Smooth muscle cell (in vitro differentiated cells): Measurements from ENCODE around the gene KBTBD4. TPM values are rescaled to one million over a fixed set of nuclear protein-coding genes. Genes with fewer than 3 reads are reported as not detected.

Source experiments
- DNase-seq: peaks from one replicate; lab custom pipeline; 2025; ENCODE audit not compliant: unreplicated experiment; lab: John Stamatoyannopoulos, UW
- H2AFZ ChIP-seq: fragments of 200-600 bp; sonication (generic); 2 replicates; pipeline ENCODE4 v1.6.0; 2016; ENCODE audit warnings: antibody characterized with exemption, low read depth, mild to moderate bottlenecking
- H3F3A ChIP-seq: fragments of 200-600 bp; sonication (generic); 2 replicates; pipeline ENCODE4 v1.6.0; 2017; ENCODE audit warnings: antibody characterized with exemption, low read depth
- H3K27ac ChIP-seq: fragments of 200-600 bp; sonication (generic); 2 replicates; pipeline ENCODE4 v1.5.1; 2016; ENCODE audit warnings: low read depth, mild to moderate bottlenecking
- H3K27me3 ChIP-seq: fragments of 200-600 bp; sonication (generic); 2 replicates; pipeline ENCODE4 v1.6.1; 2016; ENCODE audit warnings: low read depth, mild to moderate bottlenecking
- H3K36me3 ChIP-seq: fragments of 200-600 bp; sonication (generic); 2 replicates; pipeline ENCODE4 v1.5.1; 2016; ENCODE audit warnings: low read depth
- H3K4me1 ChIP-seq: fragments of 200-600 bp; sonication (generic); 2 replicates; pipeline ENCODE4 v1.5.1; 2016; ENCODE audit warnings: low read depth
- H3K4me2 ChIP-seq: fragments of 200-600 bp; sonication (generic); 2 replicates; pipeline ENCODE4 v1.6.0; 2016; ENCODE audit warnings: mild to moderate bottlenecking
- H3K4me3 ChIP-seq: fragments of 200-600 bp; sonication (generic); 2 replicates; pipeline ENCODE4 v1.5.1; 2016; ENCODE audit warnings: mild to moderate bottlenecking
- H3K79me2 ChIP-seq: fragments of 200-600 bp; sonication (generic); 2 replicates; pipeline ENCODE4 v1.6.0; 2016; ENCODE audit warnings: low read depth, mild to moderate bottlenecking
- H3K9ac ChIP-seq: fragments of 200-600 bp; sonication (generic); 2 replicates; pipeline ENCODE4 v1.6.0; 2016; ENCODE audit warnings: low read depth
- H3K9me3 ChIP-seq: fragments of 200-600 bp; sonication (generic); replicated peaks from 2 replicates; pipeline ENCODE4 v1.5.1; 2016; ENCODE audit warnings: low read depth
- H4K20me1 ChIP-seq: fragments of 200-600 bp; sonication (generic); 2 replicates; pipeline ENCODE4 v1.6.0; 2016; ENCODE audit warnings: low read depth
- WGBS: methylation state at CpG from one replicate; pipeline ENCODE4 v1.1.7; 2016; ENCODE audit warnings: low lambda C conversion rate; 5-methylcytosine and 5-hydroxymethylcytosine counted together
- polyA plus RNA-seq: library from polyadenylated mRNA; unstranded; fragments of >200 nt; fragmentation: Nextera tagmentation; extraction: Ambion mirVana; gene quantifications from 2 replicates; pipeline ENCODE4 v1.2.1, GENCODE V29; 2016
- total RNA-seq: library from RNA; depleted of rRNA; stranded (reverse); fragments of >200 nt; gene quantifications from 2 replicates; pipeline ENCODE4 v1.2.3, GENCODE V29; 2014
- TF ChIP-seq, protein P1 (sequence below): fragments of 200-600 bp; sonication (generic); IDR thresholded peaks from 2 replicates; pipeline ENCODE4 v1.5.1; 2017; ENCODE audit warnings: borderline replicate concordance, mild to moderate bottlenecking, antibody characterized with exemption; ENCODE audit not compliant: insufficient read depth, poor library complexity, severe bottlenecking

KBTBD4 gene
- total and polyA plus RNA-seq, 2 experiments from 2014 or later, result 9.4 to 14.2 TPM

DNA sequence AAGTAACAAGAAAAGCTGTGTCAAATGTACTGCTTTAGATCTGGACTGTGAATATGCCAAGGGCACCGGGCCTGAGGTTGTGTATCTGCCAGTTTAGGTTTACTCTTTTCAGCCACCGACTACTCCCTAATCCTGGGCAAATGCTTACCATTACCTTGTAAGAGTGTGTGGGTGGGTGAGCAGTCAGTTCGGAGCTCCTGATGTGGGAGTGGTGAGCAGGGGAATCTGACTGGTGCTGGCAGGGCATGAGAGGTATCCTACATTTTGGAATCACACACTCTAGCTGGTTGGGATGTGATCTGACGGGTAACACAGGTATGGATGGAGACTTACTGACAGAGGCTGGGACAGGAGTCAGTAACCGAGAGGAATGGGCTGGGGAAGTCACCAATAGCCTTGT lies 5.1 kb upstream of the KBTBD4 start:
- DNase-seq, result no peak
- Histone ChIP-seq H3K4me3 (no peak overlapping the region), H3K27ac (no peak overlapping the region), H3K9me3 (no peaks in the 10 kb centered on the region), H3K36me3 (peaks cover 5% of the 10 kb centered on the region), H3K79me2 (peaks cover 23% of the 10 kb centered on the region), H3K4me1 (peaks cover 5% of the 10 kb centered on the region), H3F3A (no peaks in the 10 kb centered on the region), H2AFZ (no peak overlapping the region), H3K4me2 (no peak overlapping the region), H3K9ac (no peak overlapping the region), H3K27me3 (no peaks in the 10 kb centered on the region), H4K20me1 (no peaks in the 10 kb centered on the region)
- WGBS, result 91% methylated on average over 5 of the region's 5 CpGs
- TF ChIP-seq, protein P1, sequence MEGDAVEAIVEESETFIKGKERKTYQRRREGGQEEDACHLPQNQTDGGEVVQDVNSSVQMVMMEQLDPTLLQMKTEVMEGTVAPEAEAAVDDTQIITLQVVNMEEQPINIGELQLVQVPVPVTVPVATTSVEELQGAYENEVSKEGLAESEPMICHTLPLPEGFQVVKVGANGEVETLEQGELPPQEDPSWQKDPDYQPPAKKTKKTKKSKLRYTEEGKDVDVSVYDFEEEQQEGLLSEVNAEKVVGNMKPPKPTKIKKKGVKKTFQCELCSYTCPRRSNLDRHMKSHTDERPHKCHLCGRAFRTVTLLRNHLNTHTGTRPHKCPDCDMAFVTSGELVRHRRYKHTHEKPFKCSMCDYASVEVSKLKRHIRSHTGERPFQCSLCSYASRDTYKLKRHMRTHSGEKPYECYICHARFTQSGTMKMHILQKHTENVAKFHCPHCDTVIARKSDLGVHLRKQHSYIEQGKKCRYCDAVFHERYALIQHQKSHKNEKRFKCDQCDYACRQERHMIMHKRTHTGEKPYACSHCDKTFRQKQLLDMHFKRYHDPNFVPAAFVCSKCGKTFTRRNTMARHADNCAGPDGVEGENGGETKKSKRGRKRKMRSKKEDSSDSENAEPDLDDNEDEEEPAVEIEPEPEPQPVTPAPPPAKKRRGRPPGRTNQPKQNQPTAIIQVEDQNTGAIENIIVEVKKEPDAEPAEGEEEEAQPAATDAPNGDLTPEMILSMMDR, result no peak

DNA sequence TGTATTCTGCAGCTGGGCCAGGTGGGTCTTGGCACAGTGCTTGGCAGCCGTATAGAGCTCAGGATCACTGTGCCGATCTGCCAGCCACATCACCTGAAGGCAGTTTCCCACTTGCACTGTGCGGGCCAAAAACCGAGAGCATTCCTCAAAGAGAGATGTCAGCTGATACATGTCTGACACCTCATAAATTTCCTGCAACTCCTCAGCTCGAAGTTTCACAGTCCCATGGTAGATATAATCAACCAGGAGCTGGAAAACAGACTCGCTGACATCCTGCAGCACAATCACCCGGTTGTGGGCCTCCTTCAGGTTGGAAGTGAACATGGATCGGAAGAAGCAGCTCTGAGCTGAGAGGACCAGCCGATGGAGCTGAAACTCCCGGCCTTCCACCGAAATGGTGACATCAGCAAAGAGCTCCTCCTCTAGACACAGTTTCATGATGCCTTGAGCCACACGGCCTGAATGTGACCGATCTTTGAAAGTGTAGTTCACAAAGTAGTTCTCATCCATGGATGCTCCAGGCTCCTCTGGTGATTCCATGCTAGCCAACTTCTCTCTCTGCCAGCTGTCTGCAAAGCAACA lies 1.2 kb downstream of the KBTBD4 start:
- WGBS, result 62% methylated on average over 13 of the region's 13 CpGs
- Histone ChIP-seq H4K20me1 (no peaks in the 10 kb centered on the region), H3K4me3 (peak overlapping the region; percentile 84), H3K36me3 (peaks cover 4% of the 10 kb centered on the region), H3K27ac (peak overlapping the region; percentile 67), H3K79me2 (peaks cover 46% of the 10 kb centered on the region), H3K9ac (peak overlapping the region; percentile 92), H3K9me3 (no peaks in the 10 kb centered on the region), H3K4me2 (peak overlapping the region; percentile 87), H3F3A (no peaks in the 10 kb centered on the region), H3K27me3 (no peaks in the 10 kb centered on the region), H3K4me1 (peaks cover 12% of the 10 kb centered on the region), H2AFZ (no peak overlapping the region)
- TF ChIP-seq, protein P1, result no peak
- DNase-seq, result no peak

DNA sequence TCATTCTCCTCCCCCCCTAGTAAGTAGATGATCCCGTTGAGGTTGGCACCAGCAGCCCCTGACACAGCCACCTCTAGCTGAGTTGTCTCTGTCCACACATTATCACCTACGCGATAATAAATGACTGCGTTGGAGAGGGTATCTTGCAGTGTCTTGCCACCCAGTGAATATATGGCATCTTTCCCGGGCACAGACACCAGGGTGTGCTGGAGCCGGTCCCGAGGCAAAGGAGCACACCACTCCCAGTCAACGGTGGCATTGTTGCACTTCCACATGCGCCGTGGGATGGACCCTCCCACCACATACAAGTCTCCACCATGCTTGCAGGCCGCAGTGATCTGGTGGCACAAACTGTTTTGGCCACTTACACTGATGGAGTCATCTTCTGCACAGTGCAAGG lies 5.4 kb downstream of the KBTBD4 start:
- WGBS, result 95% methylated on average over 11 of the region's 11 CpGs
- no peak overlapping the region for H3K4me2 ChIP-seq
- TF ChIP-seq, protein P1, result no peak
- H3K9ac ChIP-seq, result no peak overlapping the region
- H3F3A ChIP-seq, result no peaks in the 10 kb centered on the region
- H3K4me3 ChIP-seq, result no peak overlapping the region
- H3K27ac ChIP-seq, result no peak overlapping the region
- DNase-seq, result no peak
- no peaks in the 10 kb centered on the region for H3K27me3 ChIP-seq
- peaks cover 40% of the 10 kb centered on the region for H3K79me2 ChIP-seq
- peaks cover 6% of the 10 kb centered on the region for H4K20me1 ChIP-seq
- no peaks in the 10 kb centered on the region for H3K36me3 ChIP-seq
- peaks cover 7% of the 10 kb centered on the region for H3K4me1 ChIP-seq
- no peak overlapping the region for H2AFZ ChIP-seq
- H3K9me3 ChIP-seq, result no peaks in the 10 kb centered on the region

DNA sequence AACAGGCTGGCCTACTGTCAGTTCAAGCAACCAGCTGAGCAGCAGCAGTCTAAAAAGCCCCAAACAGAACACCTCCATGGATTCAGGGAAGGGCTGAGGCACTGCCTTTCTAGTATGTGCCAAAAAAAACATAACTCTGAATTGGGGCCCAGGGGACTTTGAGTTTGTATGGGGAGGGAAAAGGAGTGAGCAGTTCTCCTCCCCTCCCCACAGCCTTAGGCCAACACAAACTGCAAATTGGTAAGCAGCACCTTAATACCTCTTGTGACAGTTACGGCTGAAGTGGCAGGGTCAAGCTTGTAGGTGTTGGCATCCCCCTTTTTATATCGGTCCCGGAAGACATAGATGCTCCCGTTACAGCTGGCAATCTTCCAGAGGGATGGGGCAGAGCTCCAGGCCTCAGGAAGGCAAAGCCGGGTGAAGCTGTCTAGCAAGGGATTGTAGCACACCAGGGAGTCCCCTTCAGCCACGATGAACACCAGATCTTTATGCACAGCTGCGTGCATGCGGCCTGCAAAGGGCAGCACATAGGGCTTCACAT lies 6.0 kb downstream of the KBTBD4 start:
- peaks cover 39% of the 10 kb centered on the region for H3K79me2 ChIP-seq
- peaks cover 6% of the 10 kb centered on the region for H4K20me1 ChIP-seq
- no peaks in the 10 kb centered on the region for H3K36me3 ChIP-seq
- H3K4me1 ChIP-seq, result peaks cover 2% of the 10 kb centered on the region
- no peaks in the 10 kb centered on the region for H3K9me3 ChIP-seq
- H3K27me3 ChIP-seq, result no peaks in the 10 kb centered on the region
- WGBS, result 97% methylated on average over 8 of the region's 8 CpGs
- H3K4me3 ChIP-seq, result no peak overlapping the region
- H2AFZ ChIP-seq, result no peak overlapping the region
- H3K27ac ChIP-seq, result peak overlapping the region; percentile 17
- no peak for DNase-seq
- TF ChIP-seq, protein P1, result no peak
- H3F3A ChIP-seq, result no peaks in the 10 kb centered on the region
- H3K9ac ChIP-seq, result no peak overlapping the region
- H3K4me2 ChIP-seq, result no peak overlapping the region
